Activated T-helper 2 cell treated with anti-CD3 and anti-CD28 coated beads, Interferon-gamma antibody, Interleukin-2, Interleukin-4, amounts not matched to agents 10 μg/mL and 5 μg/mL and 100 μg/mL, durations not matched to agents 14 hours and 24 hours and 36 hours (primary cell): ENCODE data around the gene FLNC. TPM values are rescaled to one million over a fixed set of nuclear protein-coding genes. Genes with fewer than 3 reads are reported as not detected.

Source experiments
- DNase-seq: peaks from one replicate; pipeline ENCODE4 v3.0.0; 2021; ENCODE audit warnings: low spot score
- H3K27ac Mint-ChIP-seq: one replicate; pipeline ENCODE4 v1.8.0; 2021; ENCODE audit warnings: mixed read lengths
- H3K27me3 Mint-ChIP-seq: one replicate; pipeline ENCODE4 v1.8.0; 2021; ENCODE audit warnings: low read depth, mixed read lengths
- H3K36me3 Mint-ChIP-seq: one replicate; pipeline ENCODE4 v1.8.0; 2021; ENCODE audit warnings: low read depth, mixed read lengths
- H3K4me1 Mint-ChIP-seq: one replicate; pipeline ENCODE4 v1.8.0; 2021; ENCODE audit warnings: low read depth, mixed read lengths
- H3K4me3 Mint-ChIP-seq: one replicate; pipeline ENCODE4 v1.8.0; 2021; ENCODE audit warnings: low read depth, mild to moderate bottlenecking, moderate library complexity, mixed read lengths
- H3K9me3 Mint-ChIP-seq: one replicate; pipeline ENCODE4 v1.8.0; 2021; ENCODE audit warnings: mixed read lengths
- intact Hi-C: fragments of 100-400 bp; cut with micrococcal nuclease; formaldehyde crosslinking; loops from one replicate; pipeline ENCODE4 v1.15.1; 2023
- total RNA-seq: library from RNA; stranded (reverse); gene quantifications from 2 replicates; pipeline ENCODE4 v1.2.3, GENCODE V29; 2022

The FLNC gene
- total RNA-seq, 1 donor from 2014 or later, result not detected

- H3K36me3 Mint-ChIP-seq, result peaks cover 4% of the 10 kb centered on the region
- intact Hi-C loops, result loop anchor here (10.0 kb wide), 1 partner anchor 312 kb away; no protein-coding TSS in a partner anchor
Measured at GRCh38 chr7:128902761-128903585, 72.8 kb downstream of the FLNC start.

GRCh38 chr7:128903621-128904361 lies 73.6 kb downstream of the FLNC start:
- intact Hi-C loops, result loop anchor here (1.0 to 10.0 kb wide), 3 partner anchors 60 to 311 kb away; no protein-coding TSS in a partner anchor
- Mint-ChIP-seq H3K36me3 (no peaks in the 10 kb centered on the region), H3K4me3 (no peak overlapping the region), H3K4me1 (no peaks in the 10 kb centered on the region), H3K27ac (no peak overlapping the region), H3K9me3 (peaks cover 5% of the 10 kb centered on the region), H3K27me3 (peaks cover 22% of the 10 kb centered on the region)
- no peak for DNase-seq

More at GRCh38 chr7:128902761-128903585, 72.8 kb downstream of the FLNC start:
- Mint-ChIP-seq H3K27ac (no peak overlapping the region), H3K4me3 (no peak overlapping the region), H3K4me1 (no peaks in the 10 kb centered on the region), H3K9me3 (peaks cover 11% of the 10 kb centered on the region), H3K27me3 (peaks cover 26% of the 10 kb centered on the region)
- no peak for DNase-seq

GRCh38 chr7:128904381-128905197 lies 74.4 kb downstream of the FLNC start:
- DNase-seq, result no peak
- H3K4me1 Mint-ChIP-seq, result no peaks in the 10 kb centered on the region
- intact Hi-C loops, result loop anchor here (1.0 to 10.0 kb wide), 3 partner anchors 59 to 310 kb away; no protein-coding TSS in a partner anchor

GRCh38 chr7:128906001-128906765 lies 76.0 kb downstream of the FLNC start:
- Mint-ChIP-seq H3K9me3 (no peaks in the 10 kb centered on the region), H3K4me3 (no peak overlapping the region), H3K4me1 (no peaks in the 10 kb centered on the region), H3K27me3 (peaks cover 29% of the 10 kb centered on the region), H3K36me3 (no peaks in the 10 kb centered on the region), H3K27ac (no peak overlapping the region)
- intact Hi-C loops, result loop anchor here (10.0 kb wide), 1 partner anchor 309 kb away; no protein-coding TSS in a partner anchor
- no peak for DNase-seq

More at GRCh38 chr7:128904381-128905197, 74.4 kb downstream of the FLNC start:
- Mint-ChIP-seq H3K27me3 (peaks cover 24% of the 10 kb centered on the region), H3K36me3 (no peaks in the 10 kb centered on the region), H3K9me3 (peaks cover 5% of the 10 kb centered on the region), H3K27ac (no peak overlapping the region), H3K4me3 (no peak overlapping the region)

GRCh38 chr7:128906766-128907559 lies 76.8 kb downstream of the FLNC start:
- intact Hi-C loops, result loop anchor here (10.0 kb wide), 1 partner anchor 308 kb away; no protein-coding TSS in a partner anchor
- H3K27ac Mint-ChIP-seq, result no peak overlapping the region
- peaks cover 33% of the 10 kb centered on the region for H3K27me3 Mint-ChIP-seq
- H3K4me3 Mint-ChIP-seq, result no peak overlapping the region
- H3K36me3 Mint-ChIP-seq, result no peaks in the 10 kb centered on the region
- no peaks in the 10 kb centered on the region for H3K9me3 Mint-ChIP-seq
- H3K4me1 Mint-ChIP-seq, result no peaks in the 10 kb centered on the region
- DNase-seq, result no peak

Other genes with a start within 250 kb of the FLNC start
- 0.32 and 0.48 TPM in 2 replicates for gene GARIN1A, start 158.1 kb upstream of the FLNC start, total RNA-seq
- 53.7 and 57.4 TPM in 2 replicates for gene CALU, start 91.0 kb upstream of the FLNC start, total RNA-seq
- gene OPN1SW, start 54.6 kb upstream of the FLNC start, total RNA-seq, result not detected in 2 replicates
- 14.3 and 15.5 TPM in 2 replicates for gene CCDC136, start 38.4 kb upstream of the FLNC start, total RNA-seq
- 123 and 132 TPM in 2 replicates for gene ATP6V1F, start 32.5 kb downstream of the FLNC start, total RNA-seq
- not detected in 2 replicates for gene KCP, start 80.3 kb downstream of the FLNC start, total RNA-seq
- gene IRF5, start 107.5 kb downstream of the FLNC start, total RNA-seq, result 25.0 and 26.0 TPM in 2 replicates
- 53.3 and 53.7 TPM in 2 replicates for gene TNPO3, start 224.7 kb downstream of the FLNC start, total RNA-seq